SK-N-SH (cell line): ENCODE measurements around the gene BABAM2. TPM values are rescaled to one million over a fixed set of nuclear protein-coding genes. Genes with fewer than 3 reads are reported as not detected.

ENCODE experiments used
- CTCF ChIA-PET: fragments of 300-600, 350-600 bp; formaldehyde crosslinking; extraction: SDS; loops from one replicate; lab custom pipeline; 2021; lab: Yijun Ruan, JAX
- POLR2A ChIA-PET: fragments of 350-600 bp; sonication (Branson Sonifier 250); formaldehyde crosslinking; extraction: SDS; loops from one replicate; lab custom pipeline; 2020; ENCODE audit warnings: antibody characterized with exemption, inconsistent platforms; lab: Yijun Ruan, JAX
- DNase-seq: peaks from one replicate; pipeline ENCODE4 v3.0.0; 2012
- H2AFZ ChIP-seq: fragments of 200-600 bp; sonication (generic); 2 replicates; pipeline ENCODE4 v1.8.1; 2016; ENCODE audit warnings: antibody characterized with exemption, mild to moderate bottlenecking, low read depth
- H3F3A ChIP-seq: fragments of 200-600 bp; sonication (generic); replicated peaks from 2 replicates; pipeline ENCODE3; 2016; ENCODE audit warnings: antibody characterized with exemption, mild to moderate bottlenecking; ENCODE audit not compliant: insufficient read depth
- H3K27ac ChIP-seq, 2 experiments: fragments of 200-500 bp in 1 of 2; fragments of 200-600 bp in 1 of 2; sonication (Bioruptor generic) in 1 of 2; sonication (generic), shearing (Covaris generic) in 1 of 2; 2 replicates each; pipeline versions ENCODE4 v1.5.1 to v1.6.1; 2014 to 2016; ENCODE audit warnings: low read depth in 2 of 2, inconsistent platforms in 1 of 2, low read length in 1 of 2, mild to moderate bottlenecking in 1 of 2, mixed read lengths in 1 of 2
- H3K27me3 ChIP-seq: fragments of 200-600 bp; sonication (generic), shearing (Covaris generic); 2 replicates; pipeline ENCODE4 v1.6.1; 2016; ENCODE audit warnings: mixed run types; ENCODE audit not compliant: insufficient read depth
- H3K36me3 ChIP-seq, 2 experiments: fragments of 200-500 bp in 1 of 2; fragments of 200-600 bp in 1 of 2; sonication (Bioruptor generic) in 1 of 2; sonication (generic) in 1 of 2; replicated peaks in 1 of 2; 2 replicates each; pipeline versions ENCODE3 to v1.5.1; 2014 to 2016; ENCODE audit warnings: low read length in 1 of 2, mild to moderate bottlenecking in 1 of 2; ENCODE audit not compliant: insufficient read depth in 2 of 2, control insufficient read depth in 1 of 2
- H3K4me1 ChIP-seq, 2 experiments: fragments of 200-500 bp in 1 of 2; fragments of 200-600 bp in 1 of 2; sonication (Bioruptor generic) in 1 of 2; sonication (generic), shearing (Covaris generic) in 1 of 2; 2 replicates each; pipeline versions ENCODE4 v1.5.1 to v1.6.1; 2014 to 2016; ENCODE audit warnings: low read depth in 1 of 2, low read length in 1 of 2, mixed run types in 1 of 2; ENCODE audit not compliant: insufficient read depth in 2 of 2, control insufficient read depth in 1 of 2
- H3K4me2 ChIP-seq: fragments of 200-600 bp; sonication (generic), shearing (Covaris generic); 2 replicates; pipeline ENCODE4 v1.6.1; 2017; ENCODE audit warnings: mixed run types
- H3K4me3 ChIP-seq, 2 experiments: fragments of 200-500 bp in 1 of 2; fragments of 200-600 bp in 1 of 2; sonication (Bioruptor generic) in 1 of 2; sonication (generic), shearing (Covaris generic) in 1 of 2; 2 replicates each; pipeline versions ENCODE4 v1.5.1 to v1.8.1; 2014 to 2016; ENCODE audit warnings: low read depth in 2 of 2, inconsistent platforms in 1 of 2, low read length in 1 of 2, mild to moderate bottlenecking in 1 of 2, mixed read lengths in 1 of 2, moderate library complexity in 1 of 2
- H3K79me2 ChIP-seq: fragments of 200-600 bp; sonication (generic); 2 replicates; pipeline ENCODE4 v1.8.1; 2017; ENCODE audit warnings: mild to moderate bottlenecking; ENCODE audit not compliant: insufficient read depth
- H3K9ac ChIP-seq: fragments of 200-600 bp; sonication (generic); 2 replicates; pipeline ENCODE4 v1.6.1; 2017; ENCODE audit warnings: mixed run types
- H3K9me2 ChIP-seq: fragments of 200-600 bp; sonication (generic); 2 replicates; pipeline ENCODE4 v1.6.1; 2017; ENCODE audit warnings: mixed run types
- H3K9me3 ChIP-seq: fragments of 200-600 bp; sonication (generic); 2 replicates; pipeline ENCODE4 v1.6.1; 2017; ENCODE audit warnings: mixed run types, mild to moderate bottlenecking, moderate library complexity
- H4K20me1 ChIP-seq: fragments of 200-600 bp; sonication (generic); 2 replicates; pipeline ENCODE4 v1.6.1; 2017; ENCODE audit warnings: mild to moderate bottlenecking, mixed run types; ENCODE audit not compliant: insufficient read depth
- EZH2phosphoT487 ChIP-seq: fragments of 200-600 bp; sonication (generic); IDR thresholded peaks from 2 replicates; pipeline ENCODE4 v1.6.1; 2017; ENCODE audit warnings: low read depth, mixed run types, mild to moderate bottlenecking, antibody characterized with exemption, moderate library complexity, borderline replicate concordance
- FOSL2 ChIP-seq: IDR thresholded peaks from 2 replicates; pipeline ENCODE4 v1.4.0; 2012; ENCODE audit warnings: low read depth, mild to moderate bottlenecking, moderate library complexity, borderline replicate concordance
- FOXJ3 ChIP-seq: sonication (generic); formaldehyde crosslinking; IDR thresholded peaks from 2 replicates; pipeline ENCODE4 v1.5.1; 2020; ENCODE audit warnings: mild to moderate bottlenecking, missing genetic modification reagents
- FOXM1 ChIP-seq: IDR thresholded peaks from 2 replicates; pipeline ENCODE4 v1.4.0; 2012; ENCODE audit warnings: low read depth, mild to moderate bottlenecking
- MAX ChIP-seq: IDR thresholded peaks from 2 replicates; pipeline ENCODE4 v1.4.0; 2012; ENCODE audit warnings: low read depth
- NRF1 ChIP-seq: IDR thresholded peaks from 2 replicates; pipeline ENCODE4 v1.6.1; 2012; ENCODE audit warnings: low read depth, mild to moderate bottlenecking, low read length
- PBX3 ChIP-seq: IDR thresholded peaks from 2 replicates; pipeline ENCODE4; 2012
- RAD21 ChIP-seq: IDR thresholded peaks from 2 replicates; pipeline ENCODE4 v1.6.1; 2012; ENCODE audit warnings: mild to moderate bottlenecking, low read length
- REST ChIP-seq: IDR thresholded peaks from 2 replicates; pipeline ENCODE4 v1.6.1; 2012; ENCODE audit warnings: mild to moderate bottlenecking, low read depth, low read length, moderate library complexity
- SMC3 ChIP-seq: IDR thresholded peaks from 2 replicates; pipeline ENCODE4 v1.6.1; 2012; ENCODE audit warnings: low read depth, low read length, improper control_type of control experiment
- TAF1 ChIP-seq: IDR thresholded peaks from 2 replicates; pipeline ENCODE4 v1.6.1; 2012; ENCODE audit warnings: low read depth, mild to moderate bottlenecking, low read length, moderate library complexity, borderline replicate concordance
- USF2 ChIP-seq: fragments of 150-350 bp; IDR thresholded peaks from 2 replicates; pipeline ENCODE4 v1.6.1; 2017; ENCODE audit warnings: antibody characterized with exemption, low read length, low read depth, borderline replicate concordance
- WGBS: methylation state at CpG from one replicate; pipeline ENCODE4 v1.1.6; 2017; ENCODE audit warnings: low lambda C conversion rate; 5-methylcytosine and 5-hydroxymethylcytosine counted together
- polyA plus RNA-seq, 3 experiments: library from polyadenylated mRNA; depleted of rRNA; stranded (reverse); fragments of >200 nt; gene quantifications; 2 replicates each; pipeline ENCODE4 v1.2.3, GENCODE V29; 2012

Gene BABAM2
- polyA plus RNA-seq, 1 of the 3 experiments (the other 2 are of a cell fraction): 34.0 TPM

GRCh38 chr2:28247290-28247689, 356.8 kb downstream of the BABAM2 start:
- peaks cover 0 to 4% of the 10 kb centered on the region in 2 experiments for H3K36me3 ChIP-seq
- H4K20me1 ChIP-seq: no peaks in the 10 kb centered on the region
- POLR2A ChIA-PET: no interaction called here
- no peaks in the 10 kb centered on the region for H3F3A ChIP-seq
- peaks cover 0 to 13% of the 10 kb centered on the region in 2 experiments; a peak in 2 of 4 replicates for H3K4me1 ChIP-seq
- WGBS: 64% methylated on average over 1 of the region's 1 CpG
- no peak overlapping the region for H2AFZ ChIP-seq
- H3K9ac ChIP-seq: no peak overlapping the region
- H3K9me2 ChIP-seq: no peaks in the 10 kb centered on the region
- CTCF ChIA-PET: no interaction called here
- H3K79me2 ChIP-seq: no peaks in the 10 kb centered on the region
- TF ChIP-seq TAF1 (no peak), PBX3 (no peak), FOXM1 (no peak)
- TF ChIP-seq, all 33 proteins: peak for 0
- Histone ChIP-seq H3K27me3 (no peaks in the 10 kb centered on the region), H3K9me3 (no peaks in the 10 kb centered on the region), H3K27ac (no peak overlapping the region), H3K4me2 (no peak overlapping the region), H3K4me3 (no peak overlapping the region)
- DNase-seq: no peak

- Histone ChIP-seq H3K27ac (no peak overlapping the region), H3K36me3 (peaks cover 0 to 4% of the 10 kb centered on the region in 2 experiments), H4K20me1 (no peaks in the 10 kb centered on the region), H3K9me2 (no peaks in the 10 kb centered on the region), H3K4me1 (peaks cover 0 to 13% of the 10 kb centered on the region in 2 experiments; a peak in 2 of 4 replicates), H2AFZ (no peak overlapping the region), H3K79me2 (no peaks in the 10 kb centered on the region), H3K9ac (no peak overlapping the region), H3F3A (no peaks in the 10 kb centered on the region), H3K4me2 (no peak overlapping the region), H3K4me3 (no peak overlapping the region), H3K27me3 (no peaks in the 10 kb centered on the region), H3K9me3 (no peaks in the 10 kb centered on the region)
- CTCF ChIA-PET: no interaction called here
- POLR2A ChIA-PET: no interaction called here
- no peak for TF ChIP-seq FOXM1
- TF ChIP-seq SMC3: no peak
- TF ChIP-seq FOXJ3 (CRISPR knock-in tag): no peak
- TF ChIP-seq FOSL2: no peak
- no peak for TF ChIP-seq EZH2phosphoT487
- TF ChIP-seq MAX: no peak
- TF ChIP-seq TAF1: no peak
- TF ChIP-seq PBX3: no peak
- no peak for TF ChIP-seq USF2
- TF ChIP-seq REST: no peak
- TF ChIP-seq NRF1: no peak
- no peak for TF ChIP-seq RAD21
- DNase-seq: no peak
Observed at GRCh38 chr2:28247734-28248133, 357.2 kb downstream of the BABAM2 start.
